ENCODE results near the gene CHST11.
A peak's percentile ranks its signal among the peaks of the same experiment; 100 is the strongest.

Gene CHST11

DNA sequence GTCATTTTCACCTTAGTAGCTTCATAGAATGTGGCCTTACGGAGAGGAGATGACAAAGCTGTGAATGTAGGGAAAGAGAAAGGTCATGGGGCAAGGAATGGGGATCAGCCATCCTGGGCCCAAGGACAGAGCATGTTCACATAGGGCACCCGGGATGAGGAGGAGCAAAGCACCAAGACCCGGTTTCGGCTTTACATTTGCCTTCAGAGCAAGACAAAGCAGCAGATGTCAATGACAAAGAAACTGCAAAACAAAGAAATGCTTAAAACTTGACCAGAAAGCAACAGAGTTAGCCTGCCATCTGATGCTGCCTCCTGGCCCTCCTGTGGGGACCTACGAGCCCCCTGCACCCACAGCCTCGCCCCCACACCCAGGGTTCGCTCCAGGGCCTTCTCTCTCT, 252.1 kb downstream of the CHST11 start:
- DNase-seq = no peak

DNA sequence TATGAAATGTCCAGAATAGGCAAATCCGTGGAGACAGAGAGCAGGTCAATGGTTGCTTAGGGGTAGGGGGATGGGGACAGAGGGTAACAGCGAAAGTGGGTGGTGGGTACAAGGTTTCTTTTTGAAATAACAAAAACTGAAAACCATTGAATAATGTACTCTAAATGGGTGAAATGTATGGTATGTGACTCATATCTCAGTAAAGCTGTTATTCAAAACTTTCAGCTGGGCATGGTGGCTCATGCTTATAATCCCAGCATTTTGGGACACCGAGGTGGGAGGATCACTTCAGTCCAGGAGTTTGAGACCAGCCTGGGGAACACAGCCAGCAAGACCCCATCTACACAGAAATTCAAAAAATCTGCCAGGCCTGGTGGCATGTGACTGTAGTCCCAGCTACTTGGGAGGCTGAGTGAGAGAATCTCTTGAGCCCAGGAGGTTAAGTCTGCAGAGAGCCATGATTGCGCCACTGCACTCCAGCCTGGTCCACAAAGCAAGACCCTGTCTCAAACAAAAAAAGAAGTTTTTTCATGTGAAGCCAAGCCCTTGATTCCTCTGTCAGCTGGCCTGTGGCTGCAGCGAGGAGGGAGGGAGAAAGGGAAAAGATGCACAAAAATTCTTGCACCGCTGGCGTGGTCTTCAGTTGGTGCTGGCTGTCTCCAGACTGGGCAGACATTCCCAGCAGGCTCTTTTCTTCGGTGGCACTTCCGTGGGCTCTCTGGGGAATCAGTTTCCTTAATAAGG, 253.1 kb downstream of the CHST11 start:
- DNase-seq = no peak

DNA sequence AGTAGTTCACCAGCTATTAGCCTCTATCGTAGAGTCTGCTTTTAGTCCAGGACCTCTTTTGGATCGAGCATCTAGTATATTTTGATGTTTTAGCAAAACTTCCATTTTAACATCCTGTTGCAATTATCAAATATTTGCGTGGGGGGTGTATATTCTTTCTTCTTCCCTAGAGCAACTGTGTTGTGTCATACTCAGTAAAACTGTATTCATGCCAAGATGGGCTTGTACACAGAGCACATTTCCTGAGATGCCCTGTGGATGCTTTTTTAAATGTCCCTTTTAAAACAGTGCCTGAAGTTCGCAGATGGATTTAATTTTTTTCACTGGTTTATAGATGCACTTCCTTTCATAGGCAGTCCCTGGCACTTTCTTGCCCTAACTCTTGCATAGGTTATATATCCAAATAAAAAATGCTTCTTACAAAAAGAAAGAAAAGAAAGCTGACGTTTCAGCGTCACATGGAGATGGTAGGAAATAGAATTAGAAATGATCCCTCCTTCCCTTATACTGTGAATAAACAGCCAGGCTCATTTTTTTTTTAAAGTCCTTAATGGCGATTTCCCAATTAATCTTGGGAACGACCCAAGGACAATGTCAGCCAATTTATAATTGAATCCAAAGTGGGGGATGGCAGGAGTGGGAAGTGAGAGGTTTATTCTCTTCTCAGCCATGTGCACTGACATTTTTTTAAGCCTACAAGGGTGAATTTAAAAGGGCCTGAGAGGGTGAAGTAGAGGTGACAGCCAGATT, 254.4 kb downstream of the CHST11 start:
- DNase-seq = no peak

DNA sequence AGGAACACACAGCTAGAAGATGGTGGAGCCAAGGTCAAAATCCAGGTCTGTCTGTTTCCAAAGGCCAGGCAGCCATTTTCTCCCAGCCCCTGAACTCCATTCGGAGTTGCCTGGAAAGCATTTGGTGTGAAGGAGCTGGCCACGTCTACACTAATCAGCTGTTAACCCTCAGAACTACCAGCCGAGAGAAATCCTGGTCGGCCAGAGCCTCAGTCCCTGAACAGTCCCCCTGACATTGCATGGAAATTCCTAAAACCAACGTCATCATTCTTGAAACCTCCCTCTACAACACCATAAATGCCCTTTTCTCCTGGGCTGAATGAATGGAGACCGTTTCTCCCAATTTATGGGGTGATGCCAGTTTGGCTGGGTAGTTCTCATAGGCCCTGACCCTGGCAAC, 255.7 kb downstream of the CHST11 start:
- no peak for DNase-seq

DNA sequence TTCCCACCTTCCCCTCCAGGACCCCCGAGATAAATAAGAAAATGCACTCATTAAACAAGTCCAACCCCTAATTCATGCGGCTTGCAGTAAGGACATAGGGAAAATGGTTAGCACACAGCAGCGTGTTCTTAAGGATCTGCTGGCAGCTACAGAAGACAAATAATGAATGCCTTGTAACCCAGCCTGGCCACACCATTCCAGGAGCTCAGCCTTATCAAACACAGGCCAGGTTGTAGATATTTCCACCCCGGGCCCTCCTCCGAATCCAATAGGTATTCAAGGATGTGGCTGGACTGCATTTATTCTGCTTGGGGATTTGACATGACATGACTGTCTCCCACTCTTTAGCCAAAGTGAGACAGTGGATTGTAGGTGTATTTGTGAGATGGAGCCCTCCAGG, 256.2 kb downstream of the CHST11 start:
- DNase-seq = no peak

DNA sequence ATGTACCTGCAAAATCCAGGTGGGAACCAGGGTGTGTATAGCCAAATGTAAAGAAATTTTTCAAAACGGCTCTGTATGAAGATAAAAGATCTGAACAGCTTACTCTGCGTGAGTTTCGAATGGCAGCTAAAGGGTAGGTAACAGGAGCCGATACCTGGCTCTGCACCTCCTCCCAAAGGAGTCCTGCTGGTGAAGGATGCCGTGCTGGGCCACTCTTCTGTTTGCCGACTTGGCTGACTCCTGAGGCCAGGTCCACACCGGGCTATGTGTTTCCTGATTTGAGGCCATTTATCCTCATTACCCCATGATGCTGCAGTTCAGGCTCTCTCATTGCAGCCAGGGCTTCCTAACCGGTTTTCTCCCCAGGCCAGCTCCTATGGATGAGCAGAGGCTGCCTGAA, 256.7 kb downstream of the CHST11 start:
- no peak for DNase-seq

DNA sequence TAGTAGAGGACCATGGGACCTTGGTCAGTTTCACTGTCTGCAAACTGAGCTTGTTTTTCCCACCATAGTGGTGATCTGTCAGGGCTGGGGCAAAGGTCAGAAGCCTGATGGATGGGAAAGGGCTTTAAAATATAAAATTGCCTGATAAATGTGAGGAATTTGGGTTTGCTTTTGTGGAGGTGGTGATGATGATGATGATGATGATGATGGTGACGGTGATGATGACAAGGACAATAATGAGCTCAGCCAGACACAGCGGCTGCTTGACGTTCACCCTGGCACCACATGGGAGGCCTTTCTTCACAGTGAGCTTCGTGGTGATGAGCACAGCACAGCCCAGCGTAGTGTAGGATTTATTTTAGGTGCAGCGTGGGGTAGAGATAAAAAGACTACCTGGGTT, 257.6 kb downstream of the CHST11 start:
- no peak for DNase-seq

DNA sequence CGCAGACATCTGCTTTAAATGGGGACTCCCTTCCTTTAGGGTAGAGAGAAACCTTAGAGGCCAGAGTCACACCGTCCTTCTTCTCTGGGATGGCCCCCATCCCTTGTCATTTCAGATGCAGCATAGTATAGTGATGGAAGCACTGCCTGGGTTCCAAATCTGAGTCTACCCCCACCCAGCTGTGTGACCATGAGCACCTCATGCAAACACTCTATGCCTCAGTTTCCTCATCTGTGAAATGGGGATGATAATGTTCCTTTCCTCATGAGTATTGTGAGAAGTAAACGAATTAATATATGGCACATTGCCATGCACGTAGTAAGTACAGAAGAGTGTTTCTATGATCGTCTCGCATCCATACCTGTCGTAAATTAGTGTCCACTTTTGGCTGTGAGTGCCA, 259.4 kb downstream of the CHST11 start:
- no peak for DNase-seq

DNA sequence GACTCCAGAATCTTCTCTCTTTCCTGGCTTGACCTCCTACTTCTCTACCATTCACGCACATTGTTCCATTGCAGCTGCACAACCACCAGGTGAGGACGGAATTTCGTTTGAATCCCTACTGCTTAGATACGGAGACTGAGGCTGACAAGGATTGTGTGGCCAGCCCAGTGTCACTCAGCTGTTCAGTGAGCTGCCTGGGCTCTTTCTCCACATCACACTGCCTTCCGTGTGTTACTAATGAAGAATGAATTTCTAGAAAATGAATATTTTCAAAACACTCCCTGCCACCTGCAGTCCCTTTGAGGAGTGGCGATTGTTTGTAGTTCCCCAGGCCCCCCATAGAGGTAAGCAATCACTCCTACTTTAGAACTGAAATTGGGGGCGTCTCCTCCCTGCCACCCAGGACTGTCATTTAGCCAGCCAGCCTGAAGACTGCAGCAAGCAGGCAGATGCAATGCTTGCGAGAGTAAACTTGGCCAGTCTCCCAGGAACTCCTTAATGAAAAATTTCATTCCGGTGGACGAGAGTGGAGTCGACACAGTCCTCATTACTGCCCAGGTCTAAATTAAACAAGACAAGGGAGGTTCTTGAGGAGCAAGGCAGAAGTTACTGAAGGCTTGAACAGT, 261.7 kb downstream of the CHST11 start:
- no peak for DNase-seq

DNA sequence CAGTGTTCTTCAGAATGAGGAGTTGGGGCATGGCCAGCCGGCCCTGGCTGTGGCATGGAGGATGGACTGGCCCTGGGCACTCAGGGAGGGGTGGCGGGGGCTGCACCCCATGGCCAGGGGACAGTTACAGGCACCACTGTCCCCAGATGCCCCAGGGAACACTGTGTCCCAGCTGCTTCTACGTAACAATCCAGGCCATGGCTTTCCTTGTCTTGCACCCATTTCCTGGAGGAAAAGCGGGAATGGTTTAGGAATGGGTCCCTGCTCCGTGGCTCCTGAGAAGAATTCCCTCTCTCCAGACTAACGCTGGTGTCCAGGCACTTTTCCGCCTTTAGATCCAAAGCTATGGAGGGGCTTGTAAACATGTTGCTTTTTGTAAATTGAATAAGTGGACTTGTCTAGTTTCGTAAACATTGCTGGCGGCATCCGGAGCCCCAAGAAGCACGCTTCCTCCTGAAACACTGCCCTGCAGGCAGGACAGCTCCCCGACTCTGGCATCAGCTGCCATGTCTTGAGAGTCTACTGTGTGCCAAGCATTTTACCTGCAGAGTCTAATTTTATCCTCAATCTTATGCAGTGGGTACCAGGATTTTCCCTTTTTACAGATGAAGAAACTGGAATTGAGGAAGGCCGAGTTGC, 263.1 kb downstream of the CHST11 start:
- DNase-seq = no peak

DNA sequence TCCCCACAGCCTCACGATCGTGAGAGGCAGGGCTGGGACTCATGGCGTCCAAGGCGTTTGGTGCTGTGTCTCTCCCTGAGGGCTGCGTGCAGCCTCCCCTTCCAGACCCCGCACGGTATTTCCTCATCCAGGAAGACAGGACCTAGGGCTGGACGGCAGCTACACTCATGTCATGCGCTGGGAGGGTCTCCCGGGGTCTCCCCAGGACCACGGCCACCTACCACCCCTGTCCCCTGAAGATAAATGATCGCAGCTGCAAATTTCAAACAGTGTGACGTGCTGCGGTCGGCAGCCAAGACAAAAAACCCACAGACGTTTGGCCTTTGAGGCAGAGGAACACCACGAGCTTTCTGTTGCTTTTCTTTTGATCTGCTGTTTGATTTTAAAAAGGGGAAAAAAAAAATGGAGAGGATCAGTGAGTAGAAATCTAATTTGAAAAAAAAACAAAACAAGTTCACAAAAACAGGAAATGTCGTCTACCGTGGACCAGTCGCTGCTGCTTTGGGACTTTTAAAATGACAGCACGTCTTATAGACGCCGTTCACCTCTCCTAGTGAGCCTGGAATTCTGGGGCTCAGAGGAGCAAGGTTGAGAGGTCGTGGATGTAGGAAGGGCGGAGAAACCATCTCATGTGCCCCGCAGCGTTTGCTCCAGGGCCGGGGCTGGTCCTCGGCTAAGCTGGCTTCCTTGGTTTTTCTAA, 263.7 kb downstream of the CHST11 start:
- DNase-seq = no peak

DNA sequence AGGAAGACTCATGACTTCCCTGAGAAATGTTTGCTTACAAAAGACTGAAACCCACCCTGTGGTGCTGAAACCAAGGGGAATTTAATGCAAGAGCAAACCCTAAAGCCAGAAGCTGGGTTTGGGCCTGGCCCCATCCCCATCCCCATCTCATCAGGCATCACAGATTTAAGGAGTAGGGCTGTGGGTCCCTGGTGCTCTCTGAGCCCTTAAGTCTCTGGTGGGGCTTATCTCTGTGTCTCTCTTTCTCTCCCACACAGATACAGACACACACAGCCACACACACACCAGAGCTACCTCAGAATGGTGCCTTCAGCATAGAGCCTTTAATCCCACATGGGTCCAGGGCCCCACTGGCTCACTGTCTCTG, 264.3 kb downstream of the CHST11 start:
- DNase-seq = no peak

DNA sequence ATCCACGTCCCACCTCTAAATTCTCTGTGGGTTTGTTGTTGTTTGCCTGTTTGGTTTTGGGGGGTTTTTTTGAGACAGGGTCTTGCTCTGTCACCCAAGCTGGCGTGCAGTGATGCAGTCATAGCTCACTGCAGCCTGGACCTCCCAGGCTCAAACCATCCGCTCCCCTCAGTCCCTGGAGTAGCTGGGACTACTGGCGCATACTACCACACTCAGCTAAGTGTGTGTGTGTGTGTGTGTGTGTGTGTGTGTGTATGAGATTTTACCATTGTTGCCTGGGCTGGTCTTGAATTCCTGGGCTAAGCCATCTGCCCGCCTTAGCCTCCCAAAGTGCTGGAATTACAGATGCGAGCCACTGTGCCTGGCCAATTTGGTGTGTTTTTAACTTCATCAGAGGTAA, 265.2 kb downstream of the CHST11 start:
- no peak for DNase-seq

DNA sequence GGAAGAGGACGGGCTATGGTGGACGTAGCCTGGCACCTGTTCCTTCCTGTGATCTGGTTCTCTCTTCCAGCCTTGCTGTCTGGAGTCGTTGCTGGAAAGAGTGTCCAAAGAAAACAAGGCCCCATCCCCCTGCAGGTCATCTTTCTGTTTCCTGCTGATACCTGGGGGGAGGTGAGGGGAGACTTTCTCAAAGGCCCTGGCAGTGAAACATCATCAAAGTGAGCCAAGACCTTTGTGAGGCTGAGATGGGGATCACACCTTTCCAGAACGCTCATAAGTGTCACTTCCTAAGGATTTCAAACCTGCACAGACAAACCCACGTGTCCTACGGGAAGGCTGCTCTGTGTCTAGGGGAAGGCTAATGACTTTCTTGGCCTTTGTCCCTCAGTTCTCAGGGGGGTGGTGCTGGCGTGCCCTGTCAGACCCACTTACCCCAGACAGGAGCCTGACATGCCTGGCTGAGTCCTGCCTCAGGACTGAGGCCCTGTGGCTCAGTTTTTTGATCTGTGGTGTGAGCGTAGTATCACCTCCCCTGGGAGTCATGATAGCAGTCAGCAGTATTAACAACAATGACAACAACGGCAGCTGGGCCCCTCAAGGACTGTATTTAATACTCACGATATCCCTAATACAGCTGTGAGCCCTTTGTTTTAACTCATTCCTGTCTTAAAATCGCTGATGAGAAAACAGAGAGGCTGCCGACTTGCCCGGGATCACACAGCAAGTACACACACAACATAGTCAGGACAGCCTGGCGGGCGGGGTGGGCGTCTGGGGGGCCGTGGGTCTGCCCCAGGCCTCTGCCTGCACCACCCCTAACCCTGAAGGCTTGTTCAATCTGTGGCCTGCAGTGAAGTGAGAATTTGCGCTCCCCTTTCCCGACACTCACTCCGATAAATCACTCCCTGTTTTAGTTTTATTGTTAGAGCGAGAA, 266.1 kb downstream of the CHST11 start:
- peak; percentile 55 for DNase-seq

DNA sequence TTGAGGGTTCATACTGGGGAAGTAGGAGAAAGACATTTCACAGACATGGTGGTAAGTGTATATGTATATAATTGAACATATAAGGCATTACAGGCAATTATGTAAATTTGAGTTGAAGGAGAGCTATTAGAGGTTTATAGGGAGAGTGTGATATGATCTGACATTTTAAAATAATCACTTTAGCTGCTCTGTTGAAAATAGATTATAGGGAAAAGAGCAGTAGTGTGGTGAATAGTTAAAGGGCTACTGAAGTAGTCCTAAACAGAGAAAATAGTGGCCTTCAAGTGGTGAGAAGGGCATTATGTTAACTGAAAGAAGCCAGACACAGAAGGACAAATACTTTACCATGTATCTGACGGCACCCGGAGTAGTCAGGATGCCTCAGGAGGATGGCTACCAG, 267.1 kb downstream of the CHST11 start:
- DNase-seq = no peak

DNA sequence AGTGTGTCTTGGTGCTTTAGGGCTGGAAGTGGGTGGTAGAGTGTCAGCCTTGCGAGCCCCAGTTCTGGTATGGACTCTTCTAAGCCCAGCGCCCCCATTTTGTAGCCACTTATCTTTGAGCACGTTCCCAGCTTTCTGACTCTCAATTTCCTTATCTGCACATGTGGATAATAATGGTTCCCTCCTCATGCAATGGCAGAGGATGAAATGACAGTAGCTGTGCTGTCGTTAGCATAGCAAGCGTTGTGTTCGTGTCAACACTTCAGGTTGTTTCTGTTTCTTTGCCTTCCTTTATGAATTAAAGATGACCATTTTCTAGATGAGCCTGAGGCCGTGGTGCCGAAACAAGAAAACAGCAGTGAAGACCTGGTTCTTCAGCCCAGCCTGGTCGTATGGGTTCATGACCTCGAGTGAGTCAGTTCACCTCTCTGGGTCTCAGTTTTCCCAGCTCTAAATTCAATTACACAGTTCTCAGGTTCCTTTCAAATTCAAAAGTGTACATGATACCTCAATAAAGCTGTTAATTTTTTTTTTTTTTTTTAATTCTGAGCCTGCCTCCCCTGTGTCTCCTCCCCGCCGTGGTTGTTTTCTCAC, 268.3 kb downstream of the CHST11 start:
- no peak for DNase-seq

DNA sequence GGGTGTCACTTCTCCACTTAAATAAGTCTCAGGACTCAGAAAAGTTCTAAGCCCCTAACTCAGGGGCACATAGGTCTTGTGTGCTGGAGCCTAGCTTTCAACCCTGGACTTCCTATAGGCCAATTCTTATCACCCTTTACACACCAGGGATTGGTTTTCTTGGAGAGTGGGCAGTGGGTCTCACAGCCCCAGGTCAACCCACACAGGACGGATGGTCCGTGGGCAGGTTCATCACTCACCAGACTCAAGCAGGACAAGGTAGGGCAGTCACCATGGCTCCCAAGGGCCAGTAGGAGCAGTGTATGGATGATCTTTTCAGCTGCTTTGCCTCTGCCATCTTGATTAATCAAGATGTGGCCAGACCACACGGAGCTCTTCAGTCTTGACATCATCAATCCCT, 268.9 kb downstream of the CHST11 start:
- DNase-seq = no peak

DNA sequence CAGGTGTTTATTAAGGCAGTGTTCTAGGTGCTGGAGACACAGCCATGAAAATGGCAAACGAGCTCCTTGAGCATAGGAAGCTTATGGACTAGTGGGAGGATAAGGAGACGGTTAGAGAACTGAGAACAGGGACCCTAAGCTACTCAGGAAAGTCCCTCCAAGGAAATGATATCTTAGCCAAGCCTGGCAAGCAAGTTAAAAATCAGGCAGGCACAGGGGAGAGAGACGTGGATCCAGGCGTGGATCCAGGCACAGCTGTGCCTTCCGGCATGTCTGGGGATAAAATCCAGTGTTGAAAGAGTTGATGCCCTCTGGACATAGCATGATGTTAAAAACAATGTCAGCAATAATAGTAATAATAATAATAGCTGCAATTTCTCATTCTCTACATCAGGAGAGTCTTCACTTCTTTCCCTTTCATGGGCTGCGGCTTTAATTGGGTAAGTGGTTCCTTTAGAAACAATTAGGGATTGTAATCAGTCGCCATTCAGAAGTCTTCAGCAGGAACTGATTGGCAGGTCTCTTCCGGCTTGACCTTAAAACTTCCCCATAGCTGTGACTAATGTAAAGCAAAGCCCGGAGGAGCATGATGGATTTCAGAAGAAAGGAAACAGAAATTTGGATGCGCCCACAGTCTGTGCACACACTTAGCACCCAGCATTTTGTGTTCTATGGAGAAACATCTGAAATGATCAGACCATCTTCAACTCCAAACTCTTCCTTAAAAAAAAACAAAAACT, 271.1 kb downstream of the CHST11 start:
- no peak for DNase-seq

DNA sequence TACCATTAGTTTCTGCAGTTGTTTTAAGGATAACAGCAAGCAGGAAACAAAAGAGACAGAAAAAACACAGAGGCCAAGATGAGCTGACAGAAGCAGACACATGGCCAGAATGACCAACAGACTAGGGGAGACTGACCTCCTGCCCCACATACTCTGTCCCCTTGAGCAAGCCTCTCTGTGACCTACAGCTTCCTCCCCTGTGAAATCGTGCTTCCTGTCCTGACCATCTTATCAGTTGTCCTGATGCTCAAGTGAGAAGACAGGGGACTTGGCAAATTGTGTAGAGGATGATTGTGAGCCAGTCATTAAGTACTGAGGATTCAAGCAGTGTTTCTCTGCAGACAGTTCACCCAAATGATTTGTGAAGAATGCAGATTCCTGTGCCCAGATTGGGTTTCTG, 272.3 kb downstream of the CHST11 start:
- DNase-seq = no peak

DNA sequence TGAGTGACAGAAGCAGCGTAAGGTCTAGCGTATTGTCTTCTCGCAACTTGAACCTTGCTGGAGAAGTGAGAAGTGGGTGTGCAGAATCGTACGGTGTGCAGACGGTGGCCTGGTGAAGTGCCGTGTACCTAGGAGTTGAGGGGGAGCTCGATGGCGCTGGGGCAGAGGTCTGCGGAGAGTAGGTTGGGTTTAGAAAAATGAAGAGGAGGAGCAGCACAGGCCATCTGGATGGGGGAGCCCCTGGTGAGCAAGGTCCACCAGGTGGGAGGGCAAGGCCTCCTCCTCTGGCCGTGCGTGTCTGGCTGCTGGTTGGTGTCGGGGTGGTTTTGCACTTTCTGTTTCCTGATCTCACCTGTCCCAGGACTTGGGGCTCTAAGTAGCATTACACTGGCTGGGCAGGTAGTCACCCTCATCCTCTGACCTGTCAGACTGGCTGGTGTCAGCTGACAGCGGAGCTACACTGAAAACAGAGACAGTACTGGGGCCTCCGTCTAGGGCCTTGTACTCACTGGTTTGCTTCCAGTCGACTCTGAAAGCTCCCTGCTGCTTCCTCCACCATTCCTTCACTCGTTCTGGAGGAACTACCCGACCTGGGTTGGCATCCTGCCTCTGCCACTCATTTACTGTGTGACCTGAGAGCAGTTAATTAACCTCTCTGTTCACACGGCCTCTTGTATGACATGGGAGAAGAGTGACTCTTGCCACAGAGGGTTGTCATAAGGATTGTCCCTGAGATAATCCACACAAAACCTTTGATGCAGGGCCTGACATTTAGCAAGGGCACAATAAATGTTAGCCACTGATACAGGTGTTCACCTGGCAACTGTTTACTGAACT, 273.1 kb downstream of the CHST11 start:
- no peak for DNase-seq
